ENCODE measurements around the gene ZP4.

DNA sequence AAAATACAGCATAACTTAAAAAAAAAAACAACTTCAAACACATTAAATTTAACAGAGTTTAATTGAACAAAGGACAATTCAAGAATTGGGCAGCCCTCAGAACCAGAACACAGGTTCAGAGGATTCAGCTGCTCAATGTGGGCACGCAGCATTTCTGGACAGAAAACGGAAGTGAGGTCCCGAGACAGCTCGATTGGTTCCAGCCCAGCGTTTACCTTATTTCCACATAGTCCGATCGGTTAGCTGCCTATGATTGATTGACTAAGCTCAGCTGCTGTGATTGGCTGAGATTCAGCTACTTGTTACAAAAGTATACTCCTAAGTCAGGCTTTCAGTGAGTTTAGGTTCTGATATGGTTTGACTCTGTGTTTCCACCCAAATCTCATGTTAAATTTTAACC, 33.3 kb downstream of the ZP4 start:
- TF ChIP-seq, protein P1, sequence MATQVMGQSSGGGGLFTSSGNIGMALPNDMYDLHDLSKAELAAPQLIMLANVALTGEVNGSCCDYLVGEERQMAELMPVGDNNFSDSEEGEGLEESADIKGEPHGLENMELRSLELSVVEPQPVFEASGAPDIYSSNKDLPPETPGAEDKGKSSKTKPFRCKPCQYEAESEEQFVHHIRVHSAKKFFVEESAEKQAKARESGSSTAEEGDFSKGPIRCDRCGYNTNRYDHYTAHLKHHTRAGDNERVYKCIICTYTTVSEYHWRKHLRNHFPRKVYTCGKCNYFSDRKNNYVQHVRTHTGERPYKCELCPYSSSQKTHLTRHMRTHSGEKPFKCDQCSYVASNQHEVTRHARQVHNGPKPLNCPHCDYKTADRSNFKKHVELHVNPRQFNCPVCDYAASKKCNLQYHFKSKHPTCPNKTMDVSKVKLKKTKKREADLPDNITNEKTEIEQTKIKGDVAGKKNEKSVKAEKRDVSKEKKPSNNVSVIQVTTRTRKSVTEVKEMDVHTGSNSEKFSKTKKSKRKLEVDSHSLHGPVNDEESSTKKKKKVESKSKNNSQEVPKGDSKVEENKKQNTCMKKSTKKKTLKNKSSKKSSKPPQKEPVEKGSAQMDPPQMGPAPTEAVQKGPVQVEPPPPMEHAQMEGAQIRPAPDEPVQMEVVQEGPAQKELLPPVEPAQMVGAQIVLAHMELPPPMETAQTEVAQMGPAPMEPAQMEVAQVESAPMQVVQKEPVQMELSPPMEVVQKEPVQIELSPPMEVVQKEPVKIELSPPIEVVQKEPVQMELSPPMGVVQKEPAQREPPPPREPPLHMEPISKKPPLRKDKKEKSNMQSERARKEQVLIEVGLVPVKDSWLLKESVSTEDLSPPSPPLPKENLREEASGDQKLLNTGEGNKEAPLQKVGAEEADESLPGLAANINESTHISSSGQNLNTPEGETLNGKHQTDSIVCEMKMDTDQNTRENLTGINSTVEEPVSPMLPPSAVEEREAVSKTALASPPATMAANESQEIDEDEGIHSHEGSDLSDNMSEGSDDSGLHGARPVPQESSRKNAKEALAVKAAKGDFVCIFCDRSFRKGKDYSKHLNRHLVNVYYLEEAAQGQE (IDR thresholded peaks at IDR 0.05; ENCODE audit: insufficient read depth in 1 of 2, low read depth in 2 of 2, low read length in 2 of 2), result no peak
- no peak for TF ChIP-seq POLR2AphosphoS5 (IDR thresholded peaks at IDR 0.05; ENCODE audit: low read depth, low read length)
- TF ChIP-seq TAF1 (IDR thresholded peaks at IDR 0.05; ENCODE audit: borderline replicate concordance, insufficient read depth, low read length), result no peak
- TF ChIP-seq SIN3A (IDR thresholded peaks at IDR 0.05; ENCODE audit: borderline replicate concordance, insufficient read depth, low read length), result no peak

Measured in PFSK-1 (cell line).